Stimulated activated effector memory CD8-positive, alpha-beta T cell treated with anti-CD3 and anti-CD28 coated beads, Interleukin-12 subunit alpha, Interleukin-12 subunit beta, amount 100 ng/mL, for 72 hours (primary cell): Measurements from ENCODE around the gene FKBP3.
"Not testable (repeated sequence)": the region's sequence is repeated elsewhere in the genome, so short reads cannot be mapped to it uniquely, and the experiment has no call there.

Source experiments
- ATAC-seq: fragments of 150-1000 bp; cut with Tn5 transposase; 2 replicates; pipeline ENCODE4 v1.10.0; 2021
- DNase-seq, 2 donors: peaks; one replicate each; pipeline ENCODE4 v3.0.0; 2021 to 2022; ENCODE audit warnings: low spot score in 2 of 2
- H3K27ac Mint-ChIP-seq: one replicate; pipeline ENCODE4 v1.8.0; 2022; ENCODE audit warnings: mild to moderate bottlenecking, mixed read lengths
- H3K36me3 Mint-ChIP-seq: one replicate; pipeline ENCODE4 v1.8.0; 2022; ENCODE audit warnings: mild to moderate bottlenecking, mixed read lengths
- H3K4me1 Mint-ChIP-seq: one replicate; pipeline ENCODE4 v1.8.0; 2022; ENCODE audit warnings: mixed read lengths
- H3K4me3 Mint-ChIP-seq: one replicate; pipeline ENCODE4 v1.8.0; 2022; ENCODE audit warnings: mild to moderate bottlenecking, mixed read lengths
- H3K9me3 Mint-ChIP-seq: one replicate; pipeline ENCODE4 v1.8.0; 2022; ENCODE audit warnings: mixed read lengths

FKBP3 gene

DNA sequence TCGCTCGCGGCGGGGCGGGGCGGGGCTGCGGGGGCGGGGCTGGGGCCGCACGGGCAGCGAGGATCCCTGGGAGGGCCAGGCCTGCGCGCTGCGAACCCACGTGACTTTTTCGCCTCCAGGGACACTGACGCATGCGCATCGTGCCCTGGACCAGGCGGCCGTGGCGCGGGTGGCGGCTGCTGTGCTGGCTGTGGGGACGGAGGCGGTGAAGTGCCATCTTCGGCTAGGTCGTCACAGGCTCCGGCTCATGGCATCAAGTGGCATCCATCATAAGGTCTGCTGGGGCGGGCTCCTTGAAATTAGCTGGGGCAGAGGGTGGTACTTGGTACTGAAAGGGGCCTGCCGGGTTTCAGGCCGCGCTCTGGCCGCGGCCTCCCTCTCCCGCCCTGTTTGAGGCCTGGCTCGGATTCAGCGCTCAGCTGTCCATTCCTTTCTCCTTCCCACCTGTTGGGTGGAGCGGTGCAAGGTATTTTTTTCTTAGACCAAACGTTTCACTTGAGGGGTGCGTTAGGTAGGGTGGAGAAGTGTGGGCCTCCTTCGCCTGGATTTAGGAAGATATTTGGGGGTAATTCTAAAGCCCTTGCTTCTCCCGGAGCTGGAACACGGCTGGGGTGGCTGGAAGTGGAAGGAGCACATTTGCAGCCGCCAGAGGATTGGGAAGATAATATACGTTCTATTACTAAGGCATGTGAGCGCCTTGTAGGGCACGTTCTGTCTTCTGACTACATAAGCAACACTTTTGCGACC is 50.1 kb downstream of the FKBP3 start, which contains the start of gene PRPF39:
PRPF39 (plus strand) TSS at position 141 of the 747 bp plus-strand sequence. CDS start 11,124 bp downstream, outside the sequence.
- DNase-seq: peak; percentile 96 to 99
- Mint-ChIP-seq H3K4me3 (peak within 1 kb of the TSS; percentile 96), H3K9me3 (no peaks in the 10 kb centered on the region), H3K4me1 (peaks cover 44% of the 10 kb centered on the region), H3K27ac (peak within 1 kb of the TSS; percentile 97), H3K36me3 (peaks cover 30% of the 10 kb centered on the region)
- ATAC-seq: peak; percentile 97

DNA sequence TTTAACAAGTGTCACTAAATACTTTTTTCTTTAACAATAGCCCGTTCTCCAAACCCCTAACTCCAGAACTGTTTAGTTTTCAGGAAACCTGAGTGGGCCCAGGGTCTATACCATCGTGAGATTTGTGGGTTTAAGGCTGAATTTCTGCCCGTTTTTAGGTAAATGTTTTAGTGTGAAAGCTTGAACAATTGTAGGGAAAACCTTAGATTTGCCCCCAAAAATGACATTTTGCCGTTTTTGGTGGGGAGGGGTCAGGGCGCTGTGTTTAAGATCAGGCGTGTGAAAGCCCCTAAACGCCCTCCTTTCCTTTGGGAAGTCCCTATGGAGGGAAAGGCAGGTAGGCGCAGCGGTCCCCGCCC is 50.7 kb downstream of the FKBP3 start:
- Mint-ChIP-seq H3K4me3 (peak overlapping the region; percentile 96), H3K27ac (peak overlapping the region; percentile 97), H3K9me3 (no peaks in the 10 kb centered on the region), H3K4me1 (peaks cover 39% of the 10 kb centered on the region), H3K36me3 (peaks cover 30% of the 10 kb centered on the region)
- ATAC-seq (no peak), DNase-seq (no peak)

DNA sequence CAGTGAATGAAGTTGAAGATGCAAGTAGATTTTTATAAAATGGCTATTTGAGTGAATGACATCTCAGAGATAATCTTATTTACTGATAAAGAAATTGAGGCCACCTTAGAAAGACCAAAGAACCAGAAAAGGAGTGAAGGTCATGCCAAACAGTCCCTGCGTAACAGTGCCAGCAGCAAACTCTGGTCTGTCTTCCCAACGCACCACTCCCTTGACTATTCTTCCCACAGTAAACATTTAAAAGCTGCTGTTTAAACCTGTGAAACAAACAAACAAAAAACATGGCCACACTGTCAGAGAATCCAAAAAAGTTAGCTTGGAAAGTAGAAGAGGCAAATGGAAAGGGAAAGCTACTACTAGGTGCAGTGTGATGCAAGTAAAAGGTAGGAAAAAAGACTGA is 51.9 kb downstream of the FKBP3 start:
- H3K9me3 Mint-ChIP-seq: no peaks in the 10 kb centered on the region
- DNase-seq (no peak), ATAC-seq (no peak)
- no peak overlapping the region for H3K4me3 Mint-ChIP-seq
- H3K27ac Mint-ChIP-seq: no peak overlapping the region
- H3K4me1 Mint-ChIP-seq: peaks cover 28% of the 10 kb centered on the region
- H3K36me3 Mint-ChIP-seq: peaks cover 25% of the 10 kb centered on the region

DNA sequence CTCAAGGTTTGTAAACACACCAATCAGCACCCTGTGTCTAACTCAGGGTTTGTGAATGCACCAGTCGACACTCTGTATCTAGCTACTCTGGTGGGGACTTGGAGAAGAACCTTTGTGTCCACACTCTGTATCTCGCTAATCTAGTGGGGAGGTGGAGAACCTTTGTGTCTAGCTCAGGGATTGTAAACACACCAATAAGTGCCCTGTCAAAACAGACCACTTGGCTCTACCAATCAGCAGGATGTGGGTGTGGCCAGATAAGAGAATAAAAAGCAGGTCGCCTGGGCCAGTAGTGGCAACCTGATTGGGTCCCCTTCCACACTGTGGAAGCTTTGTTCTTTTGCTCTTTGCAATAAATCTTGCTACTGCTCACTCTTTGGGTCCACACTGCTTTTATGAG is 53.2 kb downstream of the FKBP3 start:
- not testable (repeated sequence) for DNase-seq, H3K4me3 Mint-ChIP-seq, ATAC-seq, H3K9me3 Mint-ChIP-seq, H3K27ac Mint-ChIP-seq
- Mint-ChIP-seq H3K4me1 (peaks cover 15% of the 10 kb centered on the region), H3K36me3 (peaks cover 12% of the 10 kb centered on the region)

DNA sequence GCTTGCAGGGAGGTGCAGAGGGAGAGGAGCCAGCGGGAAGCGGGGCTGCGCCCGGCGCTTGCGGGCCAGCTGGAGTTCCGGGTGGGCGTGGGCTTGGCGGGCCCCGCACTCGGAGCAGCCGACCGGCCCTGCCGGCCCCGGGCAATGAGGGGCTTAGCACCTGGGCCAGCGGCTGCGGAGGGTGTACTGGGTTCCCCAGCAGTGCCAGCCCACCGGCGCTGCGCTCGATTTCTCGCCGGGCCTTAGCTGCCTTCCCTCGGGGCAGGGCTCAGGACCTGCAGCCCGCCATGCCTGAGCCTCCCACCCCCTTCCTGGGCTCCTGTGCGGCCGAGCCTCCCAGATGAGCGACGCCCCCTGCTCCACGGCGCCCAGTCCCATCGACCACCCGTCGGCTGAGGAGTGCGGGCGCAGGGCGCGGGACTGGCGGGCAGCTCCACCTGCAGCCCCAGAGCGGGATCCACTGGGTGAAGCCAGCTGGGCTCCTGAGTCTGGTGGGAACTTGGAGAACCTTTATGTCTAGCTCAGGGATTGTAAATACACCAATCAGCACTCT is 53.8 kb downstream of the FKBP3 start:
- not testable (repeated sequence) for H3K36me3 Mint-ChIP-seq, ATAC-seq, H3K4me3 Mint-ChIP-seq, H3K27ac Mint-ChIP-seq, DNase-seq, H3K9me3 Mint-ChIP-seq
- H3K4me1 Mint-ChIP-seq: peaks cover 13% of the 10 kb centered on the region

DNA sequence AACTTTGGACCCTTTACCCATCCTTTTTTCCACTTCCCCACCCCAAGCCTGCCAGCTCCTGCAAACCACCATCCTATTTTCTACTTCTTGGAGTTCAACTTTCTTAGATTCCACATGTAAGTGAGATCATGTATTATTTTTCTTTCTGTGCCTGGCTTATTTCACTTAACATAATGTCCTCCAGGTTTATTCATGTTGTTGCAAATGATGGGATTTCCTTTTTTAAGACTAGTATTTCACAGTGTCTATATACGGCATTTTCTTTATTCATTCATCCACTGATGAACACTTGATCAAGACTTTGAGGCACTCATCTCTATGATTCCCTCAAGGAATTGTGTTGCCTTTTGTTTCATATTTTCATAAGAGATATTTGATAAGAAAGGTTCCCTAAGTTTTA is 56.0 kb downstream of the FKBP3 start:
- peaks cover 3% of the 10 kb centered on the region for H3K4me1 Mint-ChIP-seq
- H3K27ac Mint-ChIP-seq: no peak overlapping the region
- no peaks in the 10 kb centered on the region for H3K9me3 Mint-ChIP-seq
- ATAC-seq (no peak), DNase-seq (no peak)
- H3K36me3 Mint-ChIP-seq: no peaks in the 10 kb centered on the region
- H3K4me3 Mint-ChIP-seq: no peak overlapping the region

DNA sequence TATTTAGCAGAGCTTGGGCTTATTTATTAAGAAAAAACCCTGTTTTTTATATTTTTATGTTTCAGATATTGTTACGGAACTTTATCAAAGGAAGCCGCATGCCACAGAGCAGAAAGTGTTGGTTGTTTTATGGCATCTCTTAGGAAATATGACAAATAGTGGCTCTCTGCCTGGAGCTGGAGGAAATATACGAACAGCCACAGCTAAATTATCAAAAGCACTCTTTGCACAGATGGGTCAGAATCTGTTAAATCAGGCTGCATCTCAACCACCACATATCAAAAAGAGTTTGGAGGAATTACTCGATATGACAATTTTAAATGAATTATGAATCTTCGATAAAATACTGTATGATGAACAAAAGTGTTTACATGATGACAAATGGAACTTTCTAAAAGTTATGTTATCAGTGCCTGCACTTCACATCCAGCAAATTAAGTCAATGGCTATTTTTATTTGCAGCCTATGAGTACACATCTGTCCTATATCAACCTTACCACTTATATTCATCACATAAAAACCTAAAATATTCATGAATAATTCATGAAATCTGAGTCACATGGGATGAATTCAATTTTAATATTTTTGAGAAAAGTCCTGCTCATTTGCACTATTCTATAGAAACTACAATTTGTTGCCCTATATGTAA is 60.9 kb downstream of the FKBP3 start:
- no peaks in the 10 kb centered on the region for H3K9me3 Mint-ChIP-seq
- H3K27ac Mint-ChIP-seq: no peak overlapping the region
- no peak overlapping the region for H3K4me3 Mint-ChIP-seq
- no peaks in the 10 kb centered on the region for H3K4me1 Mint-ChIP-seq
- peaks cover 7% of the 10 kb centered on the region for H3K36me3 Mint-ChIP-seq
- DNase-seq (no peak), ATAC-seq (no peak)

DNA sequence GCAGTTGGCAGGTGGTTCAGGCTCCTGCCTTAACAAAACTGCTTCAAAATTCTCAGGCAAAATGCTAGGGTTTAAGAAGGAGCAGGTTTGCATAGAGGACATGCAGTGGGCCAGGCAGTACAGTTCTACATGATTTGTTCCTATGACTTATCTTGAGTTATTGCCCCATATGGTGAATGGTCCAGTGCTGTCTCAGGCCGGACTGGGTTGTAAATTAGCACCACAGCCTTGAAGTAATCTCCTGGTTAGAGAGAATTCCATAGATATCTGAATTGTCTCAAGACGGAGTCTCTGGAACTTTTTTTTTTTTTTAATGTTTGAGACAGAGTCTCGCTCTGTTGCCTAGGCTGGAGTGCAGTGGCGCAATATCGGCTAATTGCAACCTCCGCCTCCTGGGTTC is 62.2 kb downstream of the FKBP3 start:
- Mint-ChIP-seq H3K9me3 (no peaks in the 10 kb centered on the region), H3K4me1 (no peaks in the 10 kb centered on the region), H3K4me3 (no peak overlapping the region), H3K36me3 (peaks cover 7% of the 10 kb centered on the region), H3K27ac (no peak overlapping the region)
- ATAC-seq: no peak
- no peak for DNase-seq

DNA sequence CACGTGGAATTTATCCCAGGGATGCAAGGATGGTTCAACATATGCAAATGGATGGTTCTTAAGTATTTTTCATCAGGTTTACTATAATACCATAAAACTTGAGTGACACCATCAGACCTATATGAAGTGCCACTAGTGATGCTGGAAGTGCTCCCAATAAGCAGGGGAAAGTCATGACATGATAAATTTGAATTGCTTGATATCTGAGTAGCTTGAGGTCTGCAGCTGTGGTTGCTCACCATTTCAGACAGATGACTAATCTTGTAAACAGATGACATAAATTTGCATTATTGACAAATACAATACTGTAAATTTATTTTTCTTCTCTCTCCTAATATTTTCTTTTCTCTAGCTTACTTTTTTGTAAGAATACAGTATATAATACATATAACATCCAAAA is 64.1 kb downstream of the FKBP3 start:
- ATAC-seq (peak; percentile 34), DNase-seq (no peak)
- Mint-ChIP-seq H3K4me3 (no peak overlapping the region), H3K4me1 (no peaks in the 10 kb centered on the region), H3K36me3 (peaks cover 7% of the 10 kb centered on the region), H3K27ac (no peak overlapping the region), H3K9me3 (no peaks in the 10 kb centered on the region)

DNA sequence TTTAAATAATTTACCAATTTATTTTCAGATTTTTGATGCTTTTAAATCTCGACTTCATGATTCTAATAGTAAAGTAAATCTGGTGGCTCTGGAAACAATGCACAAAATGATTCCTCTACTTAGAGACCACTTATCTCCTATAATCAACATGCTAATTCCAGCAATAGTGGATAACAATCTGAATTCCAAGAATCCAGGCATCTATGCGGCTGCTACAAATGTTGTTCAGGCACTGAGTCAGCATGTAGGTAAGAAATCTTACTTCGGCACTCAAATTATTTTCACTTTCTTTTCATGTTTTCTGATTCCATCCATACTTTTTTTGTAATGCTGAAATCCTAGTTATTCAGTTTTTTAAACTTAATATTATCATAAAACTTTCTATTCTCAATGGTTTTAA is 65.9 kb downstream of the FKBP3 start:
- Mint-ChIP-seq H3K4me1 (no peaks in the 10 kb centered on the region), H3K27ac (no peak overlapping the region), H3K36me3 (peaks cover 7% of the 10 kb centered on the region), H3K4me3 (no peak overlapping the region), H3K9me3 (no peaks in the 10 kb centered on the region)
- DNase-seq: no peak
- no peak for ATAC-seq

DNA sequence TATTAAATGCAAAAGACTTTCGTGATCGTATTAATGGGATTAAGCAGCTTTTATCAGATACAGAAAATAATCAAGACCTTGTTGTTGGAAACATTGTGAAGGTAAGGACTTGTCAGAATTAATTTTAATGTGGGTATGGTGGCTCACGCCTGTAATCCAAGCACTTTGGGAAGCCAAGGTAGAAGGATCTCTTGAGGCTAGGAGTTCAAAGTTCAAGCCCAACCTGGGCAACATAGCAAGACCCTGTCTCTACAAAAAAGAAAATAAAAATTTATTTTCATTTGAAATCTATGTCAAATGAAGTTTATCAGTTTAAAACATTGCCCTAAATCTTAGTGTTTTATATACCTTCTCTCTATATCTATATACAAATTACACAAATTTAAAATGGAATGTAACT is 67.6 kb downstream of the FKBP3 start:
- H3K4me1 Mint-ChIP-seq: no peaks in the 10 kb centered on the region
- H3K9me3 Mint-ChIP-seq: no peaks in the 10 kb centered on the region
- no peak overlapping the region for H3K27ac Mint-ChIP-seq
- H3K4me3 Mint-ChIP-seq: no peak overlapping the region
- ATAC-seq: no peak
- DNase-seq: no peak
- H3K36me3 Mint-ChIP-seq: peaks cover 7% of the 10 kb centered on the region

DNA sequence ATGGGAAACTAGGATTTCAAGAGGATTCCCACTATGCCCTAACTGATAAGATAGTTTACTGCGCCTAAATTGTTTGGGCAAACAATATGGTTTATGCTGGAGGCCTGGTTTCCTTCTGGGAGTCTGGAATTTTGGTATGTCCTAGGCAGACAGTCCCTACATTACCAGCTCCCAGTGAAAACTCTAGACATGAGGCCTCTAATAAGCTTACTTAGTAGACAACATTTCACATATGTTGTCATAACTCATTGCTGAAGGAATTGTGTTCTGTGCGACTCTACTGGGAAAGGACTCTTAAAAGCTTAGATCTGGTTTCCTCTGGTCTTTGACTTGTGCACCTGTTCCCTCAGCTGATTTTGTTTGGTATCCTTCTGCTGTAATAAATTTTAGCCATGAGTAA is 68.3 kb downstream of the FKBP3 start:
- H3K36me3 Mint-ChIP-seq: peaks cover 7% of the 10 kb centered on the region

More for the DNA sequence above, 68.3 kb downstream of the FKBP3 start:
- no peak for DNase-seq
- no peak for ATAC-seq
- H3K4me1 Mint-ChIP-seq: no peaks in the 10 kb centered on the region
- H3K4me3 Mint-ChIP-seq: no peak overlapping the region
- H3K9me3 Mint-ChIP-seq: no peaks in the 10 kb centered on the region
- no peak overlapping the region for H3K27ac Mint-ChIP-seq
